Loucy (cell line): Measurements from ENCODE around the gene SF3B2.

Source experiments
- CTCF ChIP-seq: fragments of 200-600 bp; sonication (generic); conservative IDR thresholded peaks from 2 replicates; pipeline ENCODE4 v1.5.1; 2014; ENCODE audit warnings: mild to moderate bottlenecking, antibody characterized with exemption, low read length
- EZH2phosphoT487 ChIP-seq: fragments of 200-600 bp; IDR thresholded peaks from 2 replicates; pipeline ENCODE4 v1.6.1; 2018; ENCODE audit warnings: antibody characterized with exemption, mild to moderate bottlenecking, moderate library complexity, borderline replicate concordance

GRCh38 chr11:66056501-66056900 is 4.3 kb downstream of the SF3B2 start:
- TF ChIP-seq CTCF, result no peak
- no peak for TF ChIP-seq EZH2phosphoT487
